HG03139 (cell line): ENCODE results near the gene WDR1.
A peak's percentile ranks its signal among the peaks of the same experiment; 100 is the strongest.

Source experiments
- ATAC-seq: cut with Tn5 transposase; IDR thresholded peaks from one replicate; pipeline ENCODE4 v1.9.1; 2021; ENCODE audit not compliant: unreplicated experiment

WDR1 gene

DNA sequence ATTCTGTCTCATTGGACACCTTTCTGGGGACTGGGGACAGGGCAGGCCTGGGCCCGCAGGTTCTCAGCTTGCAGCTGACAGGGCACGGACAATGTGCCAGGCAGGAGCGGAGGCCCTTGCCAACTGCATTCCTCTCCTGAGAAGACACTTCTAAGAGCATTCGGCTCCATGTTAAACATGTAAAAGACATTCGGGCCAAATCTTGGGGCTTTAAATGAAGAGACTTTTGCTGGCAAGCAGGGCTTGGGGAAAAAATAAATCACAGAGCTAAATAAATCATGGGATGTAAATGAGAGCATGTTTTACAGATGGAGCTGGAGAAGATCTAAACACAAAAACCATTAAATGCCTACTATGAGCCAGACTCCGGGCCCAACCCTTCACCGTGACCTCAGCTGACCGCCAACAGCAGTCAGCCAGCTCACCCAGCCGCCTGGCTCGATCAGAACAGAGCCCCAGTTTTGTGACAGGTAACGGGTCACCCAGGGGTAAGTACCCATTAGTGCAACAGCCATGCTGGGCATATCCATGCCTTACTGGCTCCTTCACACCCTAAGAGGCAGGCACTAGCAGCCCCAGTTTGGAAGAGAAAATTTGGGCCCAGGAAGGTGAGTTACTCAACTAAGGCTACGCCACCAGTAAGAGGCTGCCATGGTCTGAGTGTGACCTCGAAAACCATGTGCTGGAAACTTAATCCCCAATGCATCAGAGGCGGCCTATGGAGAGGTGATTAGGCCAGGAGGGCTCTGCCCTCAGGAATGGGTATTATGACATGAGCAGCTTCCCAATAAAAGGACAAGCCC is 14.7 kb downstream of the WDR1 start:
- ATAC-seq, result no peak

DNA sequence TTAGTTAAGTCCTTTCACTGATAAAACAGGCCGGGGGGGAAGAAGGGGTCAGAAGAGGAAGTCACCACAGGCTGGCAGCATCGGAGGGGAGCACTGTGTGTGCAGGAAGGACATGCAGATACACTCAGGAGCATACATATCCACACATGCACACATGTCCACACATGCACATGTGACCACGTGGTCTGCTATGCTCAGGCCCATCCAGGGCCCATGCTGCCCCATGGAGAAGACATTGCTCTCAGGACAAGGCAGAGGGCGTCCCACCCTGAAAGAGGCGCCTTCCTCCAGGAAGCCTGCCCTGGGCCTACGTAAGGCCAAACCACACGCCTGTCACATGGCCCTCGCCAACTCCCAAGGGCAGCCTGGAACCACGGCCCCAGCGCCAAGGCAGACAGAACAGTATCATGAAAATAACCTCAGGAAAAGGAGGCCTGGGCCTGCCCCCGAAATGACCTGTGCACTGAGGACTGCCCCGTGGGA is 15.8 kb downstream of the WDR1 start:
- no peak for ATAC-seq

DNA sequence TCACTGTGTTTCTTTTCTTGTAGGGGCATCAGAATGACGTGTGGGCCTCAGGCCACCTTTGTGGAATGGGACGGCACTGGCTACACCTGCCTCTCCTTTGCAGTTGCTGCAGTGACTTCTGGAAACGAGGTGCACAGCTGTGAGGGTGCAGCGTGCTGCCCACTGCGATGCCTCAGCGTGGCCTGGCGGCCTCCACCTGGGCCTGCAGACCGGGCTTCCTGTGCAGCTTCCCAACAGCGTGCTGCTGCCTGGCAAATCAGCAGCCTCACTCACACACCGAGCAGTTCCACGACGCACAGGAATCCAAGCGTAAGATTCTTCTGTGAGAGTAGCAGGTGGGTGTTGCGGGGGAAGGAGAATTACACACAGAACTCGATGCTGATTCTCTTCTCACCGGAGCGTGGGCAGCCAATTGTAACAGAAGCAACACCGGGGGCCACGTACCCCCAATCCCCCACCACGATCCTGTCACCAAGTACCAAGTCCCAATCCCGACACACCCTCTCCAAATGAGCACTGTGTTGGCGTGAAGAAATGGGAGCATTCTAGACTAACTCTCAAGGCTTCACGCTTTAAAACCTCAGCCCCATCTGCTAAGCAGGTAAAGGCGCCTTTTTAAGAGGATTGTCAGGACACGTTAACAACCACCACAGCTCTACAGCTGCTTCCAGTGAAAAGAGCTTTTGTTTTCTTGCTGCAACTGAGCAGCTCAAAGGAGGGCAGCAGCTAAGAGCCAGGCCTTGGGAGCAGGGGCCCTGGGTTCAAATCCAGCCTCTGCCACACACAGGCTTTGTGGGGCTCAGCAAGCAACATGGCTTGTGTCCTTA is 16.9 kb downstream of the WDR1 start:
- ATAC-seq, result no peak

DNA sequence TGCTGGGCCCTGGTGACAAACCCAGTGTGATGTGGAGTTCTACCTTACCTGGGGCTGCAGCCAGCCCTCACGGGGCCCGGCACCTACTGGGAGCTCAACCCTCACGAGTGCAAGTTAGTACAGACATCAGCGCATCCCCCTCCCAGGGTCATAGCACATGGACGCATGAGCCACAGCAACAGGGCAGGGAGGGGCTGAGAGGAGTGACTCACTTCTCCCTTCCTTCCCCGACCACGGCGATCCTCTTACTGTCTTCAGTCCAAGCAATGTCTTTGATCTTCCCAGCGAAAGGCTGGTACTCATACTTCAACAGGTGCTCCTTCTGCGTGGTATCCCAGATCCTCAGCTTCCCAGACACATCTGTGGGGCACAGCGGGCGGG is 17.8 kb downstream of the WDR1 start:
- ATAC-seq, result no peak

DNA sequence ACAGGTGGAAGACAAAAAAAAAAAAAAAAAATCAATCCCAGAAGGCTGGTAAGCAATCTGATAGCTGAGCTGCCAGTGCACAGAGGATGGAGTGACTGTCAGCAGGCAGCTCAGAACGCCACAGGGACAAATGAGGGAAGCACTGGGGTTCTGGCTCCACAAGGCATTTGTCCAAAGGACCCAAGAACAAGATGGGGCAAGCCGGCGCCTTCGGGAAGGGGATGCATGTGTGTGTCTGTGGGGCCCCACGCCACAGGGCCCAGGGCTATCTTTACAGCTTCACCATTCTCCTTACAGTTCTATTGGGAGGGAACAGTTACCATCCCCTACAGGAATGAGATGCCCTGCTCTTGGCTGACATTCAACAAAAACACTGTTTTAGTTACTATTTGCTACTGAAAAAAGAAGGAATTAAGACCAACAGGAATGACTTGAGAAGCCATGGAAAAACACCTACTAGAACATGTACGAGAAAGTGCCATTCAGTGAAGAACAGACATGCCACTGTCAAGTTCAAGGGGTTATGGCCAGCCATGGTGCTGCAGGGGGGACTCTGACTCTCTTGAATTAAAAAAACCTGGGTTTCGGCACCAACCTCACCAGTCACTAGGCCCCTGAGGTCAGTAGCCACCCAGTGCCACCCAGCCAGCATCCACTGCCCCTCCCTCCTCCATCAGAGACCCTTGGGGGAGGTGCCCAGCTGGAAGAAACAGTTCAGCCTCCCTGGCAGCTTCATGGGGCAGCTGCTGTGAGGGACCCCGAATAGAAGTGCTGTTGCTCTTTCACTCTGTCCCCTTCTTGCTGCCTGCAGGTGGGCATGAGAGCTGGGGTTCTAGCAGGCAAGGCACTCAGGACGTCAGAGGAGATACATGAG is 18.5 kb downstream of the WDR1 start:
- ATAC-seq, result no peak

DNA sequence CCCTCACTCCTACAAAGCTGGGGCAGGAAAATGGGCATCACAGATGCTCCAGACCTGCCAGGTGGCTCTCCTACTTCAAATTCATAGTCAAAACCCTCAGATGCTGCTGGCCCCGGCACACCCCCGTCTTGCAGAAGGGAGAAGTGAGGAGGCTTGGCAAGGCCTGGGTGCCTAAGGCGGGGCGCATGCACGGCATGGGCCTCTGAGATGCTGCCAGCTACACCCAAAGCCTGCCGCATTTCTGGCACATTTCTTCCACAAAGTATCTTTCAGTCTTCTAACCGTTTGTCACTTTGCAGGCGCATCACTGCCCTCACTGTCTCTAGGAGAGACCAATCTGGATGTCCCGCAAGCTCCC is 19.6 kb downstream of the WDR1 start:
- ATAC-seq, result no peak

DNA sequence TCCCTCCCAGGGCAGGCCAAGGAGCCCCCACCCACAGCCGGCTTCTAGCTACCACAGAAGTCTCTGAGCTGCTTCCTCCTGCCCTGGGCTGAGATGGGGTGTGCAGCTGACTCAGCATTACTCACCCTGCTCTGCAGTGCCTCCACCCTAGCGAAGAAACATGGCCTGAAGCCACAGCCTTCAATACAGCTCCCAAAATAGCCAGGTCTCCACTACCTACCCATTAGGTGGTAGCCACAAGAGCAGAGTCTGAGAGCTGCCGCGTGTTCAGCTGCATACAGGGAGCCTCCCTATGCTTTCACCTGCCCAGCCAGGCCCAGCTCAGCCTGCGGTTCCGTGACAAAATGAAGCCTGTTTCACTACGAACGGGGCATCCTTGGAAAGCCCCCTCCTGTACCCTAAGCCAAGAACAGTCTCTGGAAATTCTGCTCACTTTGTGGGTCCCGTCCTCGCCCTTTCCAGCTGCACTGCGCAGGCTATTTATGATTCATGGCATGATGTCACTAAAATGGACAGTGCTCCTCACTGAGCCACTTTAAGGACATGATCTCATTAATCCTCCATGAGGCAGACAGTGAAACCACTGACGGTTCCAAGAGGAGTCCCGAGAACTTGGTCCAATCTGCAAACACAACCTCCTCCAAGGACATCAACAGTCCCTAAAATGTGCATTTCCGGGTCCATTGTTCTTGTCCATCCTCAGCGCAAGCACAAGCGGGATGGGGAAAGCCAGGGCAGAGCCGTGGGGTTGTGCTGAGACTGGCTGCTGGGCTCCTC is 20.2 kb downstream of the WDR1 start:
- peak; percentile 64 for ATAC-seq

DNA sequence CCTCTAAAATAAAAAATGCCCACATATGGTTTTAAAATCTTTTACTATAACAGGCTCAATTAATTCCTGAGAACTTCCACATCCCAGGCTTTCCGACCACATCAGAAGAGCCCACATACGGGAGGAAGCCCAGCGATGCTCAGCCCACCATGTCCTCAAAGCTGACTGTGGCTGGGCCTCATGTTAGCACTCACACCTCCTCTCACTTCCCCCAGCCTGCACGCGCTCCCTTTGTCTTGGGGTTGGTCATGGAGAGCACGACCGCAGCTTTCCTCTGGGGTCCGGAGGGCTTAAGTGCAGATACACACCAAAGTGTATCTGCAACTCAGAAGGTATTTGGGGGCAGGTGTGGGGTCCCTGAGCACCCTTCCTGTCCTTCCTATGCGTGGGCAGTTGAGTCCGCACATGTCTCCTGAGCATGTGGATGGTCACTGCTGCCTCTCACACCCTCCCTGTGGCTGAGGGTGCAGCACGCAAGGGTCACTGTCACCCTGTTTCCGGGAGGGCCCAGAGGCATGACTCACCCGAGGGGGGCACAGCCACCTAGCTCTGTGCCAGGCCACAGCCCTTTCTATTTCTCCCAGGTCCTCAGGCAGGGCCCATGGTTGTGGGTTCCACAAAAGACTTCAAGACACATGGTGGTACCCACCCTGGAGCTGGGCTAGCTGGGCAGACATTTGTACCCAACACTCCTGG is 21.2 kb downstream of the WDR1 start:
- ATAC-seq, result no peak

DNA sequence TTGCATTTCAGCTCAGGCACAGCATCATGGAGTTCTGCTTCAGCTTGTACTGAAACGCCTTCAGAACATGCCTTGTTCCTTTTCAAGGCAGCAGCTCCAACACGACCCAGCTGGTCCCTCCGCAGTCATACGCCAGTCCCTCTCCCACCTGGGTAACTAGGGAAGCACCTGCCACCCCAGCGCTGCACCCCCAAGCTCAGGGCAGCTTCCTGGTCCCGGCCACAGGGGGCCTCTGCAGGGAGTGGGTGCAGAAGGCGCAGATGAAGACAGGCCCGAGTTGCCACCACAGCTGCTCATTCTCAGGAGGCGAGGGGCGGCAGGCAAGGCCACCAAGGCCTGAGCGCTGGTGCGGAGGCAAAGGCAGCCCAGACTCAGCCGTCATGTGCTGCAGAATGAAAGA is 21.8 kb downstream of the WDR1 start:
- ATAC-seq, result no peak

DNA sequence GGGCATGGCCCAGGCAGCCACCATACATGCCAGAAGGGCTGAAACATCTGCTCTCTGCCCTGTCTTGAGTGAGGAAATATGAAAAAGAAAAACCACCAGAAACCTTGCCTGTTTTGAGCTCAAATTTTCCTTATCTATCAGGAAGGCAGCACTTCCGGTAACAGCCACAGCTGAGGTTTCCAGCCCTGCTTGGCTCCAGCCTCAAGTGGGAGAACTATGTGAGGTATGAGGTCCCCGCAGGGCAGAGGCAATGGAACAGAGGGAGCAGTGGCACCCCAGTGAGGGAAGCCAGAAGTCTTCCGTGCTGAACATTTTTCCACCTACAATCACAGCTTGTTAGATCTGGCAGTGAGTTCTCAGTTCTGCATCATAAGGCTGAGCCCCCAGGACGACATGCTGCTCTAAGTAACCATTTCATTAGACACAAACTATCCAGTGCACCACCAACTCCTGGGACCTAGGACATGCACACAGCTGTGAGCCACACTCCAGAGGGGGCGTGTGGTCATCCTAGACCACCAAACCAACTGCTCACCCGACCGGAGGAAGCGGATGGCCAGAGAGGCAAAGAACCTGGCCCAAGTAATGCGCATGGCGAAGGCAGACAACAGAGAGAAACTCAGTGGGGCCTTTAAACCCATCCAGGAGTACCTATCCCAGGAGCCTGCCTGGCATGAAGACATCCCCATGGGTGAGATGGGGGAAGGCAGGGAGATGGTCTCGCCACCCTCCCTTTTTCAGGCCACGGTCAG is 22.6 kb downstream of the WDR1 start:
- no peak for ATAC-seq

DNA sequence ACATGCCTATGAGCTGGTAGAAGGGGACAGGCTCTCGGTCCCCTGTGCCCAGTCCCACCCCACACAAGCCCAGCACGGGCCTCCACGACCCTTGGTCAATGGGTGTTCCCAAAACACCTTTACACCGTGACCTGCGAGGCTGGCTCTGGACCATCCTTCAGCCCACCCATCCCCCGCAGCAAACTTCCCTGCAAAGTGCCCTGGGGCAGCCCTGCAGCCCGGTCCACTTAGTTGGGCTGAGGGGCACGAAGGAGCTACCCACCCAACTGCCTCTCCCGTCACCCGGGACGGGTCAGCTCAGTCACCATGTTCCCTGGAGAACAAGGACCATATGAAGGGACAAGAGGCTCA is 23.4 kb downstream of the WDR1 start:
- no peak for ATAC-seq

DNA sequence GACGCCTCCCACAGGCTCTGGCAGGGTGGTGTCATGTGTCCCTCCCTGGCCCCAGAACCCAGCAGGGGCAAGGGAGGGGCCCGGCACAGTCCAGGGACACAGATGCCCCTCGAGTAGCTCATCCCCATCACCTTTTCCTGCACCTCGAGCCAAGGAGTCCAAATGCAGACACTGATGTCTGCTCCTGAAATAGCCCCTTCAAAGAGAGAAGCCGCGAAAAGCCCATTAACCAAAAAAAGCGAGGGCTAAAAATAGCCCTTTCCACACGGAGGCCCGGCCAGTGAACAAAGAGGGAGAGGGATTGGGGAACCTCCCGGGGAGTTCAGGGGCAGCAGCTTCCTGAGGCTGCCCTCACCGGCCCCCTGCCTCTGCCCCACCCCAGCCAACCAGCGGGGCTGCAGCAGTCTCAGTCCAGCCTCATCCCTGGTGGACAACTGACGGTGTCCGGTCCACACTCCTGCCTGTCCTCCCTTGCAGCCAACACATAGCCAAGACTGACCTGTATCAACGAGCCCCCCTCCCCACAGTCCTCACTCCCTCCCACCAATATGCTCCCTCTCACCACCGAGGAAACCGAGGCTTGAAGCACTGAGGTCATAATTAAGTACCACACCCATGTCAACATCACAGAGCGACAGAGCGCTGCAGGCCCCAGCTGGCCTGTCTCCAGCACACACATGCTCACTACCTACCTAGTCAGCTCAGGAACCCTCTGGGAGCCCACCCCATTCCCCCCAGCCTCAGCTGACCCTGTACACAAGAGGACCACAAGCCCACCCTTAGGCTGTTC is 23.9 kb downstream of the WDR1 start:
- no peak for ATAC-seq

DNA sequence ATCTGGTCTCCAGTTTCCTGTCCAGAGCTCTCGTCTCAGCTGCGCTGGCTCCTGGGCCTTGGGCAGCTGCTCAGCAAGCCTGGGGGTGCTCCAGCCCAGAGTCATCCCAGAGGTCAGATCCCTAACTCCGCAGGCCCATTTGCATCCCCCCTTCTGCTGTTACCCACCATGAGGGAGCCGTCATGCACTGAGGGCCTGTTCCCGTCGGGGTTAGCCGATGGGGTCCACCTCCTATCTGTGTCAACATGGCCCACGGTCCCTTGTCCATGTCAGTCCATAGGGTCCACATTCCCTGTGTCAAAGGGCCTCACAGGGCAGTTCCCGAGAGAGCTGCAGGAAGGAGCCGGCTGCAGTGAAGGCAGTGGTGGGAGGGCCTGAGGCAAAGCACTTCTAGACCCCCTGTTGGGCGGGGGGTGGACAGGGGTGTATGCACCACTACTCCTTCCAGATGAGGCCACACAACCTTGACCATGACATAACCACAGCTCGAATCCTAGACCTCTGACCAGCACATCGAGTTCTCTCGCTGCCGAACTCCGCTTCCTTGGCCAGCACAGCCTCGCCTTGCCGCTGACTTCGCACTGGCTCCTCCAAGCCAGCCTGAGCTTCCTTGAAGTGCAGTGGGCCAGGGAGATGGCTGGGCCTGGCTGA is 24.9 kb downstream of the WDR1 start:
- ATAC-seq, result no peak

DNA sequence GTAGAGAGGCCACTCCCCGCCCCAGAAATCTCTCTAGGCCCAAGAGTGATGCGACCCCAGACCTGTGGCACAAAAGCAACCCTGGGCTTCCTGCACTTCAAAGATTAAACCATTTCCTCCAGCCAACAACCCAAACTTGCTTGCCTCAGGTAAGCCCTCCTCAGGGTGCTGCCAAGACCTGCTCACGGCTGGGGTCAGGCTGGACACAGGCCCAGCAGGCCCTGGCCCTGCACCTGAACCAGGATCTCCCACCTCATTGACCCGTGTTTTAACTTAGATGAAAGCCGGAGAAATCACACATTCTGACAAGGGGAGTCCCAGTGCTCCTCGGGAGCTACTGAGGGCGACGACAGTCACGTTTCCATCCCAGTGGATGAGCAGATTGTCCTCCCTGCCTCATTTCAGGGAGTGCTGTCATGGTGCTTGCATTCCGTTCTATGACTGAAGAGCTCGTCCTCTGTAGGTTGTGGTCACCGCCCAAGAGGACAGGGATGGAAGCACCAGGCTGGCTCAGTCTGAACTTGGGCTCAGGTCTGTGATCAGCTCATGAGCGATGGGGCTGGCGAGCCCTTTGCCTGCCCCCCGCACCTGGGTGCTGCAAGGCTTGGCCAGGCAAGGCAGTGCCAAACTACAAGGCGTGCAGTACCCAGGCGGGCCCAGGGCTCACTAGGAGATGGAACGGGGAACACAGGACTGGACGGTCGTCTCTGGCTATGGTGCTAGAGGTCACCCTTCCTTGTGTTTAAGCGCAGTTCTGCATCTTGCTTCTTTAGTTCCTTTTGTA is 25.9 kb downstream of the WDR1 start:
- no peak for ATAC-seq

DNA sequence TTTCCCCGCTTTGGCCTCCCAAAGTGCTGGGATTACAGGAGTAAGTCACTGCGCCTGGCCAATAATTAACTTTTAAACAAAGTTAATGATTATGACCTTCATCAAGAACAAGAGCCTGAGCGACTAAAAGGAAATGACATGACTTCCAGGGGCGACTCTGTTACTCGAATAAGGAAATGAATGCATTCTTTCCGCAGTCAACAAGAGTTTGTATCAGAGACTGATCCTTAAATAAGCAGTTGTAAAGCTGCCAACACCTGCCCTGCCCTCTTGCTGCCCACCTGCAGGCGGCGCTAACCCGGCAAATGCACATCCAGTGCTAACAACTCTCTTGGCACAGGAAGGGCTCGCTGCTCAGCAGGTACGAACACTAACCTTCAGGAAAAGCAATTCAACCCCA is 27.3 kb downstream of the WDR1 start:
- no peak for ATAC-seq

DNA sequence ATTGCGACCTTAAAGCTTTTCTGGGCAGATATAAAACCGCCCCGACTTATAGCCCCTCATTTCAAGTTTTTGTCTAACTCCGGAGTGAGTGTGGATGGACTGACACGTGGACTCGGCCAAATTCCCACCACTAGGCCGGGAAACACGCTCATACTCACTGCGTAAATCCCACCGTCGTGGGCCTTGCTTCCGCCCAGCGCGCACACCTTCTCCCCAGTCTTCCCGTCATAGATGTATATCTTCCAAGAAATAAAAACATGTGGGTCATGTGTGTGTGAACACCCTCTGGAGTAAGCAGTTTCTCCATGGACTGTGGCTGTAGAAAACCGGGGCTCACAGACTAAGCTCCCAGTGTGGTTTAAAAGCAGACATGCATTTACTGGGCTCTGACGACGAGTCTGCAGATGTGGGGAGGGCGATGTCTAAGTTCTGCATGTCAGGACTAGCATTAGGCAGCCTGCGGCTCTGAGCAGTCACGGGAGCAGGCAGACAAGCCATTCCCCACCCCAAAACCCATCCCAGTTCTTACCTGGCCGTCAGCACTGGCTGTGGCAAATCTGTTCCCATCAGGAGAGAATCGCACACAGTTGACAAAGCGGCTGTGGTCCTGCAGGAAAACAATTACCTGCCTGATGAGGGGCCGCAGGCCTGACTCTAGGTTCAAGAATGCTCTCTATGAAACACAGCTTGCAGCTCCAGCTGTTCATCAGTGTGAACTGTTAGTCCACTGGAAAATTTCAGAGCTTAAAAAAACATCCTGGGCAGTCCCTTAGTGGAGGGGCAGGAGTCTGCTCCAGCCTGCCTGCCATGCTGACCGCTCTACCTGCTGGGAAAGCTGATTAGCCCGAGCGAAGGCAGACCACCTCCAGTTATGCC is 28.2 kb downstream of the WDR1 start:
- no peak for ATAC-seq
